WERI-Rb-1 (cell line): Measurements from ENCODE around the gene ETFDH.

Source experiments
- DNase-seq: peaks from one replicate; pipeline ENCODE4 v3.0.0-alpha.2; 2020
- H3K27ac ChIP-seq: fragments of 250-450 bp; sonication (Bioruptor Pico); 2 replicates; pipeline ENCODE4 v1.5.1; 2020; ENCODE audit warnings: mild to moderate bottlenecking, moderate library complexity
- H3K27me3 ChIP-seq: fragments of 250-450 bp; sonication (Bioruptor Pico); 2 replicates; pipeline ENCODE4 v1.5.1; 2021; ENCODE audit warnings: mild to moderate bottlenecking, low read depth, moderate library complexity; ENCODE audit not compliant: insufficient read depth, severe bottlenecking
- H3K36me3 ChIP-seq: fragments of 250-450 bp; sonication (Bioruptor Pico); 2 replicates; pipeline ENCODE4 v1.5.1; 2020; ENCODE audit warnings: mild to moderate bottlenecking, moderate library complexity
- H3K4me3 ChIP-seq: 2 replicates; pipeline ENCODE4 v1.5.1; 2011; ENCODE audit warnings: low read depth, mild to moderate bottlenecking, control low read depth, low read length
- H3K9me3 ChIP-seq: fragments of 250-450 bp; sonication (Bioruptor Pico); 2 replicates; pipeline ENCODE4 v1.5.1; 2021; ENCODE audit warnings: mild to moderate bottlenecking, moderate library complexity; ENCODE audit not compliant: severe bottlenecking
- CTCF ChIP-seq: IDR thresholded peaks from 2 replicates; pipeline ENCODE4 v1.5.1; 2011; ENCODE audit warnings: low read depth, mild to moderate bottlenecking, control low read depth, inconsistent platforms, low read length

ETFDH gene

GRCh38 chr4:158724637-158725036 lies 52.5 kb downstream of the ETFDH start:
- peaks cover 23% of the 10 kb centered on the region for H3K36me3 ChIP-seq
- H3K4me3 ChIP-seq, result no peak overlapping the region
- TF ChIP-seq CTCF, result no peak
- no peak overlapping the region for H3K27ac ChIP-seq
- H3K27me3 ChIP-seq, result no peaks in the 10 kb centered on the region
- no peak for DNase-seq
- no peaks in the 10 kb centered on the region for H3K9me3 ChIP-seq

- peaks cover 3% of the 10 kb centered on the region for H3K36me3 ChIP-seq
- no peak overlapping the region for H3K4me3 ChIP-seq
- H3K9me3 ChIP-seq, result no peaks in the 10 kb centered on the region
- DNase-seq, result peak; percentile 49
- no peak for TF ChIP-seq CTCF
- H3K27me3 ChIP-seq, result no peaks in the 10 kb centered on the region
- peak overlapping the region; percentile 34; the same call in 1 of the 2 replicates for H3K27ac ChIP-seq
Observed at GRCh38 chr4:158726633-158727032, 54.5 kb downstream of the ETFDH start.

- no peak overlapping the region for H3K4me3 ChIP-seq
- no peak overlapping the region for H3K27ac ChIP-seq
- no peak for TF ChIP-seq CTCF
- no peaks in the 10 kb centered on the region for H3K9me3 ChIP-seq
- H3K36me3 ChIP-seq, result no peaks in the 10 kb centered on the region
- DNase-seq, result no peak
- no peaks in the 10 kb centered on the region for H3K27me3 ChIP-seq
Observed at GRCh38 chr4:158728236-158728635, 56.1 kb downstream of the ETFDH start.

GRCh38 chr4:158729716-158730559 lies 57.8 kb downstream of the ETFDH start:
- H3K27me3 ChIP-seq, result no peaks in the 10 kb centered on the region
- no peak overlapping the region for H3K27ac ChIP-seq
- TF ChIP-seq CTCF, result peak; percentile 95
- H3K36me3 ChIP-seq, result no peaks in the 10 kb centered on the region
- peak; percentile 80 for DNase-seq
- H3K9me3 ChIP-seq, result no peaks in the 10 kb centered on the region
- H3K4me3 ChIP-seq, result no peak overlapping the region

- no peaks in the 10 kb centered on the region for H3K36me3 ChIP-seq
- H3K27ac ChIP-seq, result no peak overlapping the region
- no peak for TF ChIP-seq CTCF
- H3K4me3 ChIP-seq, result no peak overlapping the region
- no peaks in the 10 kb centered on the region for H3K9me3 ChIP-seq
- DNase-seq, result no peak
- no peaks in the 10 kb centered on the region for H3K27me3 ChIP-seq
Observed at GRCh38 chr4:158738866-158739265, 66.8 kb downstream of the ETFDH start.

GRCh38 chr4:158739600-158739999 lies 67.5 kb downstream of the ETFDH start:
- DNase-seq, result no peak
- Histone ChIP-seq H3K4me3 (no peak overlapping the region), H3K36me3 (no peaks in the 10 kb centered on the region), H3K27me3 (no peaks in the 10 kb centered on the region), H3K9me3 (no peaks in the 10 kb centered on the region), H3K27ac (no peak overlapping the region)
- TF ChIP-seq CTCF, result no peak
